ENCODE results near the gene FAM151A. TPM values are rescaled to one million over a fixed set of nuclear protein-coding genes. Genes with fewer than 3 reads are reported as not detected.

The FAM151A gene
- total RNA-seq, 1 donor from 2014 or later = not detected

DNA sequence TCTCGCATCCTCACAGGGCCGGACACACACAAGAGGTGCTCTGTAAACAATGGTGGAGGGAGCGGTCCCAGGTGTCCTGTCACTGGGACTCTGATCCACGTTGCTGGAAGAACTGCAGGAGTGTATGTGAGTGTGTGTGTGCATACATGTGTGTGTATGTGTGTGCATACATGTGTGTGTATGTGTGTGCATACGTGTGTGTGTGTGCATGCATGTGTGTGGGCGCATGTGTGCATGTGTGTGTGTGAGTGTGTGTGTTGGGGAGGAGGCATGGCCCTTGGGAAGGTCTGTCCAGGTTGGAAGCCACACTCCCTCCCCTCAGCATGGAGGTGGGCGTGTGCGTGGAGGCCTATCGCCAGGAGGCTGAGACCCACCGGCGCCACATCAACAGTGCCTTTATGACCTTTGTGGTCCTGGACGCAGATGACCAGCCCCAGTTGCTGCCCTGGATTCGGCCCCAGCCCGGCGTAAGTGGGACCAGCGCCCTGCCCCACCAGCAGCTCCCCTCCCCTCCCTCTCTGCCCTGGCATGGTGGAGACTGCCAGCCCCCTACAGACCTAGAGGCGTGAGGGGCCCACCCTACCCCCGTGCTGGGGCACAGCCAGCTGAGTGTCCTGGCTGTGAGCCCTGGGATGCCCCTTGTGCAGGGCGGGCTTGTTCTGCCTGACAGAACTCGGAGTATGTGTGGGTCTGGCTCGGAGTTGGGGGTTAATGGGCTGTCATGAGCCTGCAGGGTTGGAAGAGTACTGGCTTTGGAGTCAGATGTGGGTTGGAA lies 22.2 kb downstream of the FAM151A start:
- Mint-ChIP-seq H3K9me3 (ENCODE audit: unreplicated experiment) (no peaks in the 10 kb centered on the region), H3K27me3 (ENCODE audit: unreplicated experiment) (no peaks in the 10 kb centered on the region), H3K4me1 (ENCODE audit: unreplicated experiment) (no peaks in the 10 kb centered on the region), H3K27ac (ENCODE audit: unreplicated experiment) (no peak overlapping the region), H3K36me3 (ENCODE audit: unreplicated experiment) (no peaks in the 10 kb centered on the region), H3K4me3 (ENCODE audit: unreplicated experiment) (no peak overlapping the region)
- TF ChIP-seq, protein P1, sequence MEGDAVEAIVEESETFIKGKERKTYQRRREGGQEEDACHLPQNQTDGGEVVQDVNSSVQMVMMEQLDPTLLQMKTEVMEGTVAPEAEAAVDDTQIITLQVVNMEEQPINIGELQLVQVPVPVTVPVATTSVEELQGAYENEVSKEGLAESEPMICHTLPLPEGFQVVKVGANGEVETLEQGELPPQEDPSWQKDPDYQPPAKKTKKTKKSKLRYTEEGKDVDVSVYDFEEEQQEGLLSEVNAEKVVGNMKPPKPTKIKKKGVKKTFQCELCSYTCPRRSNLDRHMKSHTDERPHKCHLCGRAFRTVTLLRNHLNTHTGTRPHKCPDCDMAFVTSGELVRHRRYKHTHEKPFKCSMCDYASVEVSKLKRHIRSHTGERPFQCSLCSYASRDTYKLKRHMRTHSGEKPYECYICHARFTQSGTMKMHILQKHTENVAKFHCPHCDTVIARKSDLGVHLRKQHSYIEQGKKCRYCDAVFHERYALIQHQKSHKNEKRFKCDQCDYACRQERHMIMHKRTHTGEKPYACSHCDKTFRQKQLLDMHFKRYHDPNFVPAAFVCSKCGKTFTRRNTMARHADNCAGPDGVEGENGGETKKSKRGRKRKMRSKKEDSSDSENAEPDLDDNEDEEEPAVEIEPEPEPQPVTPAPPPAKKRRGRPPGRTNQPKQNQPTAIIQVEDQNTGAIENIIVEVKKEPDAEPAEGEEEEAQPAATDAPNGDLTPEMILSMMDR (IDR thresholded peaks at IDR 0.05) = no peak
- no peak for DNase-seq (ENCODE audit: extremely low spot score, unreplicated experiment)

DNA sequence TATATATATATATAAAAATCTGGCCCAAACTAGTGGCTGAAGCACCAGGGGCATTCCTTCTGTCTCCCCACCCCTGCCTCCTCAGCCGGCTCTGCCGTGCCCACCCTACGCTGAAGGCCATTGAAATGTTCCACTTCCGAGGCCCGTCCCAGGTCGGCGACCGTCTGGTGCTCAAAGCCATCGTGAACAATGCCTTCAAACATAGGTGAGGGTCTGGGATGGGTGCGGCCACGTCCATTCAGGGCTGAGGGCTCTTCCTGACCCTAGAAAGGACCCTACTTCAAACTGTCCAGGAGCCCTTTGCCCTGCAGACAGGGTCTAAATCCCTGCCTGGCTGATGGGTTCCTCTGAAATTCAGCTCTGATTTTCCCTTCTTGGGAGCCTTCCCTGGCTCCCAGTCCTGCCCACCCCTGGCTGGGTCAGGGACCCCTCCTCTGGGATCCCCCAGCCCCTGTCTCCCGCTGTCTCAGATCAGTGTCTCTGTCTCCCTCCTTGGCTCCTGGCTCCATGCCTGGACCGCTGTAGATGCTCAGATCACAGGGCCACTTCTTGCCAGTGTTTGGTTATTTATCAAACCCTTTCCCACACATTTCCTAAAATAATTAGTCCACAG lies 24.0 kb downstream of the FAM151A start:
- H3K27ac Mint-ChIP-seq (ENCODE audit: unreplicated experiment) = no peak overlapping the region
- H3K27me3 Mint-ChIP-seq (ENCODE audit: unreplicated experiment) = no peaks in the 10 kb centered on the region
- H3K4me3 Mint-ChIP-seq (ENCODE audit: unreplicated experiment) = no peak overlapping the region
- TF ChIP-seq, protein P1 (IDR thresholded peaks at IDR 0.05) = no peak
- no peak for DNase-seq (ENCODE audit: extremely low spot score, unreplicated experiment)
- no peaks in the 10 kb centered on the region for H3K9me3 Mint-ChIP-seq (ENCODE audit: unreplicated experiment)
- H3K36me3 Mint-ChIP-seq (ENCODE audit: unreplicated experiment) = no peaks in the 10 kb centered on the region
- no peaks in the 10 kb centered on the region for H3K4me1 Mint-ChIP-seq (ENCODE audit: unreplicated experiment)

DNA sequence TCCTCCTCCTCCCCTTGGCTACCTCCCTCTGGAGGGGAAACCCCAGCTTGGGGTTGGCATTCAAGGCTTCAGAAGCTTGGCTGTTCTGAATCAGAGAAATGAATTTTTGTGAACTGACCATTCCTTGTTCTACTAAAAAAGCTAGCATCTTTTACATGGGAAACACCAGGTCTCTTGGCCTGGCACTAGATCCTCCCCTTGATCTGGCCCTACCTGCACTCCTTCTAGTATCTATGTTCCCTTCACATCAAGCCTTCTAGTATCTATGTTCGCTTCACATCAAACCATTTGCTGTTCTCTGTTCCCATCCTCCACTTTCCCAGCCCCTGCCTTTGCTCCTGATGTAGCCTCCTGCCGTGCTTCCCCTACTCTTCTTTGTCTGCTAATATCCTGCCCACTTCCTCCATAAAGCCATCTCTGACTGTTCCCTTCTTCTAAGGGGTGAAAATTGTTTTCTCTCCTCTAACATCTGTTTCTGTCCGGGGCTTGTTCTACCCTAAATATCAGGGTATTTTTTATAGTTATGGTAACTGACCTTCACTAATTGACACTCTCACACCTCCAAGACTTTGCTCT lies 25.8 kb downstream of the FAM151A start:
- Mint-ChIP-seq H3K4me1 (ENCODE audit: unreplicated experiment) (no peaks in the 10 kb centered on the region), H3K9me3 (ENCODE audit: unreplicated experiment) (no peaks in the 10 kb centered on the region), H3K36me3 (ENCODE audit: unreplicated experiment) (no peaks in the 10 kb centered on the region), H3K4me3 (ENCODE audit: unreplicated experiment) (no peak overlapping the region), H3K27me3 (ENCODE audit: unreplicated experiment) (no peaks in the 10 kb centered on the region), H3K27ac (ENCODE audit: unreplicated experiment) (no peak overlapping the region)
- no peak for DNase-seq (ENCODE audit: extremely low spot score, unreplicated experiment)
- TF ChIP-seq, protein P1 (IDR thresholded peaks at IDR 0.05) = no peak

DNA sequence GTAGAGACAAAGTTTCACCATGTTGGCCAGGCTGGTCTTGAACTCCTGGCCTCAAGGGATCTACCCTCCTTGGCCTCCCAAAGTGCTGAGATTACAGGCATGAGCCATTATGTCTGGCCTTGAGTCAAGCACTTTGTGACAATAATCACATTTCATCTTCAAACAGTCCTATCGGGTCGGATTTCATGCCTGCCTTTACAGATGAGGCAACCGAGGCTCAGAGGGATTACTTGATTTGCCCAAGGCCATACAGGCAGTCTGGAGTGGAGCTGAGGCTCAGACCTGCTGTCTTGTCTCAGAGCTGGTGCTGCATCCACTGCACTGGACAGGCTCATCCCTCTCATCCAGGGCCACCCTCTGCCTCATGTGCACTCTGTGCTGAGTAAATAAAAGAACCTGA lies 26.6 kb downstream of the FAM151A start:
- no peak for DNase-seq (ENCODE audit: extremely low spot score, unreplicated experiment)
- no peak overlapping the region for H3K27ac Mint-ChIP-seq (ENCODE audit: unreplicated experiment)
- no peak overlapping the region for H3K4me3 Mint-ChIP-seq (ENCODE audit: unreplicated experiment)
- H3K4me1 Mint-ChIP-seq (ENCODE audit: unreplicated experiment) = no peaks in the 10 kb centered on the region
- H3K36me3 Mint-ChIP-seq (ENCODE audit: unreplicated experiment) = no peaks in the 10 kb centered on the region
- TF ChIP-seq, protein P1 (IDR thresholded peaks at IDR 0.05) = no peak
- no peaks in the 10 kb centered on the region for H3K27me3 Mint-ChIP-seq (ENCODE audit: unreplicated experiment)
- no peaks in the 10 kb centered on the region for H3K9me3 Mint-ChIP-seq (ENCODE audit: unreplicated experiment)

DNA sequence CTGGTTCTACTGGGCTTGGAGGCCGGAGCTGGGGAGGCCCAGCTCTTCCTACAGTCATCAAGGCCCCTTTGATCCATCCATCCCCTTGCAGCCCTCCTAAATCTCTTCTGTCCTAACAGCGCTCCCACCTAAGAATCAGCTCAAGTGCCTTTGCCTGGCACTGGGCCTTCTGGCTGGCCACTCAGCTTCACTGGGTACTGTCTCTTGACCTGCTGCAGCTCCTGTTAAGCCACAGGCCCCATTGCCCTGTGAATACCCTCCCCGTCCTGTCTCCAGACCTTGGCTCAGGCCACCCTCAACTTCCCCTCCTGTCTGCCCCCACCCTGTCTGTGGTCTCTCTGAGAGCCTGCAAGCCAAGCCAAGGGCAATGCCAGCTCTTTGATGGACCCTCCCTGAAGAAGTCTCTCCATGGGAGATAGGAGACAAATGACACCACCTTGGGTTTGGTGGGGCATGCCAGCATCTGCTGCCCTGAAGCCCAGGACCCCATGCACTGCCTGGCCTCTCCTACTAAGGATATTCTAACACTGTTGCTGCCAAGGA lies 27.3 kb downstream of the FAM151A start:
- H3K4me1 Mint-ChIP-seq (ENCODE audit: unreplicated experiment) = no peaks in the 10 kb centered on the region
- H3K9me3 Mint-ChIP-seq (ENCODE audit: unreplicated experiment) = no peaks in the 10 kb centered on the region
- H3K4me3 Mint-ChIP-seq (ENCODE audit: unreplicated experiment) = no peak overlapping the region

More for the DNA sequence above, 27.3 kb downstream of the FAM151A start:
- DNase-seq (ENCODE audit: extremely low spot score, unreplicated experiment) = no peak
- no peaks in the 10 kb centered on the region for H3K27me3 Mint-ChIP-seq (ENCODE audit: unreplicated experiment)
- H3K36me3 Mint-ChIP-seq (ENCODE audit: unreplicated experiment) = no peaks in the 10 kb centered on the region
- H3K27ac Mint-ChIP-seq (ENCODE audit: unreplicated experiment) = no peak overlapping the region
- TF ChIP-seq, protein P1 (IDR thresholded peaks at IDR 0.05) = no peak

All from osteocyte (in vitro differentiated cells).